Measurements from ENCODE around the gene ACER3.

ACER3 gene

GRCh38 chr11:76891285-76891684 lies 30.6 kb downstream of the ACER3 start:
- Histone ChIP-seq H3K36me3 (replicated peaks in 1 of 2; ENCODE audit: control insufficient read depth in 2 of 2, insufficient read depth in 2 of 2, low read length in 2 of 2) (no peaks in the 10 kb centered on the region), H2BK15ac (ENCODE audit: low read length) (no peak overlapping the region), H2AFZ (ENCODE audit: low read length) (no peak overlapping the region), H3K4me1 (ENCODE audit: control insufficient read depth in 2 of 2, insufficient read depth in 1 of 2, low read depth in 1 of 2, low read length in 2 of 2) (peaks cover 0 to 23% of the 10 kb centered on the region in 2 donors), H3K4me2 (ENCODE audit: insufficient read depth, low read length, poor library complexity, severe bottlenecking) (no peak overlapping the region), H3K9me3 (replicated peaks in 1 of 2; ENCODE audit: control insufficient read depth in 2 of 2, insufficient read depth in 1 of 2, low read depth in 1 of 2, low read length in 2 of 2) (no peaks in the 10 kb centered on the region), H3K4ac (ENCODE audit: low read length) (no peak overlapping the region), H2BK5ac (ENCODE audit: low read length) (no peak overlapping the region), H3K18ac (ENCODE audit: low read length) (no peak overlapping the region), H2BK120ac (ENCODE audit: low read depth, low read length) (no peak overlapping the region), H3K9ac (ENCODE audit: low read depth, low read length, poor library complexity) (no peak overlapping the region), H3K23ac (ENCODE audit: low read depth, low read length, poor library complexity) (no peak overlapping the region), H3K27me3 (ENCODE audit: control insufficient read depth in 3 of 3, insufficient read depth in 3 of 3, low read depth in 1 of 3, low read length in 3 of 3) (no peaks in the 10 kb centered on the region), H2BK12ac (ENCODE audit: low read length) (no peak overlapping the region), H3K27ac (replicated peaks; ENCODE audit: low read length) (no peak overlapping the region), H3K4me3 (ENCODE audit: low read length in 2 of 2) (no peak overlapping the region), H2AK5ac (ENCODE audit: low read depth, low read length) (no peak overlapping the region), H3K14ac (ENCODE audit: low read length) (no peak overlapping the region), H3K79me1 (ENCODE audit: low read depth, low read length) (no peaks in the 10 kb centered on the region), H4K8ac (ENCODE audit: low read depth, low read length) (no peak overlapping the region), H4K91ac (ENCODE audit: low read depth, low read length, poor library complexity) (no peak overlapping the region)
- DNase-seq (ENCODE audit: low spot score) = no peak

GRCh38 chr11:76891793-76892192 lies 31.1 kb downstream of the ACER3 start:
- no peak overlapping the region for H3K27ac ChIP-seq (replicated peaks; ENCODE audit: low read length)
- H3K79me1 ChIP-seq (ENCODE audit: low read depth, low read length) = no peaks in the 10 kb centered on the region
- H2BK5ac ChIP-seq (ENCODE audit: low read length) = no peak overlapping the region
- H2AFZ ChIP-seq (ENCODE audit: low read length) = no peak overlapping the region
- no peak overlapping the region for H3K9ac ChIP-seq (ENCODE audit: low read depth, low read length, poor library complexity)
- H3K4me2 ChIP-seq (ENCODE audit: insufficient read depth, low read length, poor library complexity, severe bottlenecking) = no peak overlapping the region
- peaks cover 0 to 23% of the 10 kb centered on the region in 2 donors for H3K4me1 ChIP-seq (ENCODE audit: control insufficient read depth in 2 of 2, insufficient read depth in 1 of 2, low read depth in 1 of 2, low read length in 2 of 2)
- no peak overlapping the region for H3K14ac ChIP-seq (ENCODE audit: low read length)
- no peak overlapping the region for H2BK120ac ChIP-seq (ENCODE audit: low read depth, low read length)
- no peak overlapping the region for H4K8ac ChIP-seq (ENCODE audit: low read depth, low read length)
- H4K91ac ChIP-seq (ENCODE audit: low read depth, low read length, poor library complexity) = no peak overlapping the region
- H3K36me3 ChIP-seq (replicated peaks in 1 of 2; ENCODE audit: control insufficient read depth in 2 of 2, insufficient read depth in 2 of 2, low read length in 2 of 2) = no peaks in the 10 kb centered on the region
- H3K4ac ChIP-seq (ENCODE audit: low read length) = no peak overlapping the region
- H3K4me3 ChIP-seq (ENCODE audit: low read length in 2 of 2) = no peak overlapping the region
- no peak overlapping the region for H3K23ac ChIP-seq (ENCODE audit: low read depth, low read length, poor library complexity)
- H3K27me3 ChIP-seq (ENCODE audit: control insufficient read depth in 3 of 3, insufficient read depth in 3 of 3, low read depth in 1 of 3, low read length in 3 of 3) = no peaks in the 10 kb centered on the region
- DNase-seq (ENCODE audit: low spot score) = no peak
- WGBS, 2 donors (ENCODE audit: extremely low coverage in 2 of 2, insufficient read length in 2 of 2, insufficient replicate concordance in 1 of 2) = no CpG with 5 or more reads among the region's 2 CpGs
- no peaks in the 10 kb centered on the region for H3K9me3 ChIP-seq (replicated peaks in 1 of 2; ENCODE audit: control insufficient read depth in 2 of 2, insufficient read depth in 1 of 2, low read depth in 1 of 2, low read length in 2 of 2)
- no peak overlapping the region for H2BK15ac ChIP-seq (ENCODE audit: low read length)
- H3K18ac ChIP-seq (ENCODE audit: low read length) = no peak overlapping the region
- H2BK12ac ChIP-seq (ENCODE audit: low read length) = no peak overlapping the region
- H2AK5ac ChIP-seq (ENCODE audit: low read depth, low read length) = no peak overlapping the region

GRCh38 chr11:76892306-76892705 lies 31.6 kb downstream of the ACER3 start:
- H3K4me2 ChIP-seq (ENCODE audit: insufficient read depth, low read length, poor library complexity, severe bottlenecking) = no peak overlapping the region
- H2AK5ac ChIP-seq (ENCODE audit: low read depth, low read length) = no peak overlapping the region
- WGBS, 2 donors (ENCODE audit: extremely low coverage in 2 of 2, insufficient read length in 2 of 2, insufficient replicate concordance in 1 of 2) = no CpG with 5 or more reads among the region's 1 CpG
- peaks cover 0 to 23% of the 10 kb centered on the region in 2 donors for H3K4me1 ChIP-seq (ENCODE audit: control insufficient read depth in 2 of 2, insufficient read depth in 1 of 2, low read depth in 1 of 2, low read length in 2 of 2)
- H3K9me3 ChIP-seq (replicated peaks in 1 of 2; ENCODE audit: control insufficient read depth in 2 of 2, insufficient read depth in 1 of 2, low read depth in 1 of 2, low read length in 2 of 2) = no peaks in the 10 kb centered on the region
- H4K8ac ChIP-seq (ENCODE audit: low read depth, low read length) = no peak overlapping the region
- H2BK120ac ChIP-seq (ENCODE audit: low read depth, low read length) = no peak overlapping the region
- H3K79me1 ChIP-seq (ENCODE audit: low read depth, low read length) = peaks cover 1% of the 10 kb centered on the region
- no peak overlapping the region for H3K4ac ChIP-seq (ENCODE audit: low read length)
- H3K14ac ChIP-seq (ENCODE audit: low read length) = no peak overlapping the region
- no peak overlapping the region for H3K27ac ChIP-seq (replicated peaks; ENCODE audit: low read length)
- no peak for DNase-seq (ENCODE audit: low spot score)
- H3K23ac ChIP-seq (ENCODE audit: low read depth, low read length, poor library complexity) = no peak overlapping the region
- H2AFZ ChIP-seq (ENCODE audit: low read length) = no peak overlapping the region
- no peak overlapping the region for H3K4me3 ChIP-seq (ENCODE audit: low read length in 2 of 2)
- H3K18ac ChIP-seq (ENCODE audit: low read length) = no peak overlapping the region
- no peak overlapping the region for H2BK12ac ChIP-seq (ENCODE audit: low read length)
- no peaks in the 10 kb centered on the region for H3K27me3 ChIP-seq (ENCODE audit: control insufficient read depth in 3 of 3, insufficient read depth in 3 of 3, low read depth in 1 of 3, low read length in 3 of 3)
- no peak overlapping the region for H3K9ac ChIP-seq (ENCODE audit: low read depth, low read length, poor library complexity)
- H2BK5ac ChIP-seq (ENCODE audit: low read length) = no peak overlapping the region
- no peak overlapping the region for H4K91ac ChIP-seq (ENCODE audit: low read depth, low read length, poor library complexity)
- no peak overlapping the region for H2BK15ac ChIP-seq (ENCODE audit: low read length)
- no peaks in the 10 kb centered on the region for H3K36me3 ChIP-seq (replicated peaks in 1 of 2; ENCODE audit: control insufficient read depth in 2 of 2, insufficient read depth in 2 of 2, low read length in 2 of 2)

- no peak overlapping the region for H3K4me3 ChIP-seq (ENCODE audit: low read length in 2 of 2)
- no peak overlapping the region for H3K4ac ChIP-seq (ENCODE audit: low read length)
- no peak overlapping the region for H2BK12ac ChIP-seq (ENCODE audit: low read length)
- no peak overlapping the region for H3K18ac ChIP-seq (ENCODE audit: low read length)
- no peak overlapping the region for H2AFZ ChIP-seq (ENCODE audit: low read length)
- H3K4me2 ChIP-seq (ENCODE audit: insufficient read depth, low read length, poor library complexity, severe bottlenecking) = no peak overlapping the region
- WGBS, 2 donors (ENCODE audit: extremely low coverage in 2 of 2, insufficient read length in 2 of 2, insufficient replicate concordance in 1 of 2) = no CpG with 5 or more reads among the region's 2 CpGs
- no peak overlapping the region for H3K14ac ChIP-seq (ENCODE audit: low read length)
- no peaks in the 10 kb centered on the region for H3K36me3 ChIP-seq (replicated peaks in 1 of 2; ENCODE audit: control insufficient read depth in 2 of 2, insufficient read depth in 2 of 2, low read length in 2 of 2)
- peaks cover 0 to 7% of the 10 kb centered on the region in 2 donors for H3K4me1 ChIP-seq (ENCODE audit: control insufficient read depth in 2 of 2, insufficient read depth in 1 of 2, low read depth in 1 of 2, low read length in 2 of 2)
- H2BK5ac ChIP-seq (ENCODE audit: low read length) = no peak overlapping the region
- DNase-seq (ENCODE audit: low spot score) = no peak
- no peak overlapping the region for H4K91ac ChIP-seq (ENCODE audit: low read depth, low read length, poor library complexity)
- H3K9ac ChIP-seq (ENCODE audit: low read depth, low read length, poor library complexity) = no peak overlapping the region
- no peak overlapping the region for H2BK120ac ChIP-seq (ENCODE audit: low read depth, low read length)
- H2BK15ac ChIP-seq (ENCODE audit: low read length) = no peak overlapping the region
- no peaks in the 10 kb centered on the region for H3K27me3 ChIP-seq (ENCODE audit: control insufficient read depth in 3 of 3, insufficient read depth in 3 of 3, low read depth in 1 of 3, low read length in 3 of 3)
- H3K23ac ChIP-seq (ENCODE audit: low read depth, low read length, poor library complexity) = no peak overlapping the region
- H3K9me3 ChIP-seq (replicated peaks in 1 of 2; ENCODE audit: control insufficient read depth in 2 of 2, insufficient read depth in 1 of 2, low read depth in 1 of 2, low read length in 2 of 2) = no peaks in the 10 kb centered on the region
- no peak overlapping the region for H4K8ac ChIP-seq (ENCODE audit: low read depth, low read length)
- H2AK5ac ChIP-seq (ENCODE audit: low read depth, low read length) = no peak overlapping the region
- H3K79me1 ChIP-seq (ENCODE audit: low read depth, low read length) = peaks cover 1% of the 10 kb centered on the region
- H3K27ac ChIP-seq (replicated peaks; ENCODE audit: low read length) = no peak overlapping the region
These were observed 36.5 kb downstream of the ACER3 start for GRCh38 chr11:76897233-76897632.
